Astrocyte (in vitro differentiated cells and primary cell): ENCODE data around the gene NOG. TPM values are rescaled to one million over a fixed set of nuclear protein-coding genes. Genes with fewer than 3 reads are reported as not detected.

ENCODE experiments used
- DNase-seq: peaks from one replicate; pipeline ENCODE4 v3.0.0-alpha.2; 2010; ENCODE audit warnings: low read depth
- FAIRE-seq: peaks from 2 replicates; lab custom pipeline; 2011; peaks lifted over from hg19 to GRCh38; lab: Jason Lieb, UNC
- H2AFZ ChIP-seq: 2 replicates; pipeline ENCODE4 v1.6.0; 2012; ENCODE audit warnings: low read depth, low read length, inconsistent platforms
- H3K27ac ChIP-seq: 2 replicates; pipeline ENCODE4 v1.5.1; 2011; ENCODE audit warnings: low read depth, low read length, inconsistent platforms
- H3K27me3 ChIP-seq: 2 replicates; pipeline ENCODE4 v1.6.0; 2011; ENCODE audit warnings: low read length, inconsistent platforms; ENCODE audit not compliant: insufficient read depth
- H3K36me3 ChIP-seq: 2 replicates; pipeline ENCODE4 v1.5.1; 2011; ENCODE audit warnings: low read length, inconsistent platforms; ENCODE audit not compliant: insufficient read depth
- H3K4me1 ChIP-seq: 2 replicates; pipeline ENCODE4 v1.5.1; 2011; ENCODE audit warnings: low read length, inconsistent platforms; ENCODE audit not compliant: insufficient read depth
- H3K4me2 ChIP-seq: 2 replicates; pipeline ENCODE4 v1.6.0; 2012; ENCODE audit warnings: low read length, inconsistent platforms
- H3K4me3 ChIP-seq: 2 replicates; pipeline ENCODE4 v1.5.1; 2011; ENCODE audit warnings: low read depth, mild to moderate bottlenecking, low read length, inconsistent platforms; ENCODE audit not compliant: insufficient read depth
- H3K79me2 ChIP-seq: 2 replicates; pipeline ENCODE4 v1.6.0; 2012; ENCODE audit warnings: mild to moderate bottlenecking, low read length, inconsistent platforms; ENCODE audit not compliant: insufficient read depth
- H3K9ac ChIP-seq: 2 replicates; pipeline ENCODE4 v1.6.0; 2012; ENCODE audit warnings: mild to moderate bottlenecking, low read length, inconsistent platforms
- H3K9me3 ChIP-seq: 2 replicates; pipeline ENCODE4 v1.5.1; 2012; ENCODE audit warnings: low read depth, mild to moderate bottlenecking, low read length, inconsistent platforms; ENCODE audit not compliant: insufficient read depth
- H4K20me1 ChIP-seq: 2 replicates; pipeline ENCODE4 v1.6.0; 2012; ENCODE audit warnings: low read length, inconsistent platforms; ENCODE audit not compliant: insufficient read depth
- H3K27ac Mint-ChIP-seq: one replicate; pipeline ENCODE4 v1.8.0; 2021; ENCODE audit warnings: mild to moderate bottlenecking, mixed read lengths; ENCODE audit not compliant: unreplicated experiment
- H3K27me3 Mint-ChIP-seq: one replicate; pipeline ENCODE4 v1.8.0; 2021; ENCODE audit warnings: low read depth, mixed read lengths; ENCODE audit not compliant: unreplicated experiment
- H3K36me3 Mint-ChIP-seq: one replicate; pipeline ENCODE4 v1.8.0; 2021; ENCODE audit warnings: low read depth, mixed read lengths; ENCODE audit not compliant: unreplicated experiment
- H3K4me1 Mint-ChIP-seq: one replicate; pipeline ENCODE4 v1.8.0; 2021; ENCODE audit warnings: low read depth, mixed read lengths; ENCODE audit not compliant: unreplicated experiment
- H3K4me3 Mint-ChIP-seq: one replicate; pipeline ENCODE4 v1.8.0; 2021; ENCODE audit warnings: mild to moderate bottlenecking, moderate library complexity, mixed read lengths; ENCODE audit not compliant: unreplicated experiment
- H3K9me3 Mint-ChIP-seq: one replicate; pipeline ENCODE4 v1.8.0; 2021; ENCODE audit warnings: mild to moderate bottlenecking, mixed read lengths; ENCODE audit not compliant: unreplicated experiment
- EZH2 ChIP-seq: IDR thresholded peaks from 2 replicates; pipeline ENCODE4 v1.6.1; 2012; ENCODE audit warnings: mild to moderate bottlenecking, low read length, inconsistent platforms; ENCODE audit not compliant: insufficient read depth
- total RNA-seq: library from RNA; stranded (reverse); gene quantifications from 2 replicates; pipeline ENCODE4 v1.2.1, GENCODE V29; 2021
- TF ChIP-seq, protein P1 (sequence below): IDR thresholded peaks from 2 replicates; pipeline ENCODE4 v1.5.1; 2011; ENCODE audit warnings: low read depth, mild to moderate bottlenecking, inconsistent platforms, low read length, moderate library complexity; ENCODE audit not compliant: insufficient read depth

The NOG gene
- total RNA-seq, 1 donor from 2014 or later, result 23.0 TPM

DNA sequence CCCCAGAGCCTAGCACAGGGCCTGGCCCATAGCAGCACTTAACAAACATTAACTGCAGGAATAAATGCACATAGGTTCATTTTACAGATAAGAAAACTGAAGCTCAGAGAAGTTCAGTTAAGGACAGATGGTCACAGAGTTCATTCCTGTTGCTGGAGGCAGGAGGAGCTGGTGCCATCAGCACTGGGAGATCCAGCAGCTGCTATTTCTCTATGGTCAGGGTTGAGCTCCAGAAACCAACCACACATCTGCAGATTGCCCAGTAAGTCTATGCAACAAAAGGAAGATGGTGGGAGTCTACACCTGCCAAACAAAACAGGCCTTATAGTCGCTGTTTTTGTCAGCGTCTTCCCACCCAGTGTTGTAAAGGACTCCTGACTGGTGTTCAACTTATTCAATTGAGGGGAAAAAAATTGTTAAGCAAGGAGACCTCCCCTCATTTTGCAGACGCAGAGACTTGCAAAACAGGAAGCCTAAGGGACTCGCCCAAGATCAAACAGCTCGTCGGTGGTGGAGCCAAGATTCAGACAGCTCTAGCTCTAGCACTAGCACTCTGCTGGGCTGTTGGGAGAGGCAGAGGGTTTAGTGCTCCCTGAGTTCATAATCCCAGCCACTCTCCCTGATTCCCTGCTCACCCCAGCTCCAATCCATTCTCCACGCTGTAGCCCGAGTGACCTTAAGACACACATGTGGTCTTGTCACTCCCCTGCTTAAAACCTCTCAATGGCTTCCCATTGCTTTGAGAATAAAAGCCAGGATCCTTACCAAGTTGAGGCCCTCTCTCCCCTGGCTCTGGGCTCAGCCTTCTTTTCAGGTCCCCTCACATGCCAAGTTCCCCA is 9.0 kb downstream of the NOG start:
- Histone ChIP-seq H3K4me3 (no peak overlapping the region), H2AFZ (no peak overlapping the region), H4K20me1 (no peaks in the 10 kb centered on the region), H3K4me1 (peaks cover 12% of the 10 kb centered on the region), H3K79me2 (no peaks in the 10 kb centered on the region), H3K36me3 (no peaks in the 10 kb centered on the region), H3K27me3 (no peaks in the 10 kb centered on the region), H3K4me2 (no peak overlapping the region), H3K27ac (no peak overlapping the region), H3K9me3 (no peaks in the 10 kb centered on the region), H3K9ac (no peak overlapping the region)
- Mint-ChIP-seq H3K36me3 (no peaks in the 10 kb centered on the region), H3K27ac (no peak overlapping the region), H3K4me3 (no peak overlapping the region), H3K9me3 (peaks cover 6% of the 10 kb centered on the region), H3K27me3 (no peaks in the 10 kb centered on the region), H3K4me1 (peaks cover 18% of the 10 kb centered on the region)
- TF ChIP-seq EZH2, result no peak
- TF ChIP-seq, protein P1, sequence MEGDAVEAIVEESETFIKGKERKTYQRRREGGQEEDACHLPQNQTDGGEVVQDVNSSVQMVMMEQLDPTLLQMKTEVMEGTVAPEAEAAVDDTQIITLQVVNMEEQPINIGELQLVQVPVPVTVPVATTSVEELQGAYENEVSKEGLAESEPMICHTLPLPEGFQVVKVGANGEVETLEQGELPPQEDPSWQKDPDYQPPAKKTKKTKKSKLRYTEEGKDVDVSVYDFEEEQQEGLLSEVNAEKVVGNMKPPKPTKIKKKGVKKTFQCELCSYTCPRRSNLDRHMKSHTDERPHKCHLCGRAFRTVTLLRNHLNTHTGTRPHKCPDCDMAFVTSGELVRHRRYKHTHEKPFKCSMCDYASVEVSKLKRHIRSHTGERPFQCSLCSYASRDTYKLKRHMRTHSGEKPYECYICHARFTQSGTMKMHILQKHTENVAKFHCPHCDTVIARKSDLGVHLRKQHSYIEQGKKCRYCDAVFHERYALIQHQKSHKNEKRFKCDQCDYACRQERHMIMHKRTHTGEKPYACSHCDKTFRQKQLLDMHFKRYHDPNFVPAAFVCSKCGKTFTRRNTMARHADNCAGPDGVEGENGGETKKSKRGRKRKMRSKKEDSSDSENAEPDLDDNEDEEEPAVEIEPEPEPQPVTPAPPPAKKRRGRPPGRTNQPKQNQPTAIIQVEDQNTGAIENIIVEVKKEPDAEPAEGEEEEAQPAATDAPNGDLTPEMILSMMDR, result no peak
- DNase-seq (no peak), FAIRE-seq (no peak)

DNA sequence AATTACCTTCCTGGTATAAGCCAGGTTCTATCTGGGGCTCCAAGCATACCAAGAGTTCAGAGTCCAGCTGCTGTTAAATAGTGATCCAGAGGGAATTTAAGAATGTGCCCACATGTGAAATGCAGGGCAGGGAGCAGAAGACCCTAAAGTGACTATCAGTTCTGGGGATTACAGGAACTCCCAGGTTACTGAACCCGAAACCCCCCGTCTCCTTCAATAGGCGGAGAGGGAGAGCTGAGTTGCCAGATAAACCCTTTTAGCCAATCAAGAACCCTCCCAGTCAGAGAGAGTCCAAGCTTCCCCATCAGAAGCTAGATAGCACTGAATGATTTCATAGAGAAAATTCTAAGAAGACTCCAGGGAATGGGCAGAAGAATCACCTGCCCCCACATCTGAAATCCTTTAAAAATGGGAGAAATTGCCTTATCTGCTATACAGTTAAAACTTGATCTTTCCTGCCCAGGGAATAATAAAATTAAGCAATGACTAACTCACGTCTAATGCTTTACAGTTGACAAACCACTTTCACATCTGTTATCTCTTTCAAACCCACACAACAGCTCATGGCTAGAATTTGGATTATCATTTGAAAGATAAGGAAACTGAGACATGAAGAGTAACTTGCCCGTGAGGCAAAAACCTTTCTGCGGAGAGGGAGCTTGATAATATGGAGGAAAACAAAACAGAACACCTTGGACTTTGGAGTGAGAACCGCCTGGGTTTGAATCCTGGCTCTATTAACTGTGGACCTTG is 10.2 kb downstream of the NOG start:
- peaks cover 6% of the 10 kb centered on the region for H3K9me3 Mint-ChIP-seq
- Histone ChIP-seq H3K9me3 (no peaks in the 10 kb centered on the region), H3K27me3 (no peaks in the 10 kb centered on the region), H3K4me2 (no peak overlapping the region), H2AFZ (no peak overlapping the region), H3K27ac (no peak overlapping the region), H3K4me1 (peaks cover under 1% of the 10 kb centered on the region), H3K79me2 (no peaks in the 10 kb centered on the region), H3K9ac (no peak overlapping the region), H3K36me3 (no peaks in the 10 kb centered on the region), H3K4me3 (no peak overlapping the region), H4K20me1 (no peaks in the 10 kb centered on the region)
- H3K27ac Mint-ChIP-seq, result no peak overlapping the region
- no peak overlapping the region for H3K4me3 Mint-ChIP-seq
- TF ChIP-seq, protein P1, result no peak
- TF ChIP-seq EZH2, result no peak
- FAIRE-seq (no peak), DNase-seq (peak; percentile 32)
- H3K27me3 Mint-ChIP-seq, result no peaks in the 10 kb centered on the region
- H3K4me1 Mint-ChIP-seq, result peaks cover 12% of the 10 kb centered on the region
- H3K36me3 Mint-ChIP-seq, result no peaks in the 10 kb centered on the region
